ENCODE results near the gene TMEM256. TPM values are rescaled to one million over a fixed set of nuclear protein-coding genes. Genes with fewer than 3 reads are reported as not detected.
"Not testable (repeated sequence)": the region's sequence is repeated elsewhere in the genome, so short reads cannot be mapped to it uniquely, and the experiment has no call there.

TMEM256 gene
- total RNA-seq, 2 donors from 2014 or later = 64.8 to 88.2 TPM

- Mint-ChIP-seq H3K36me3 (ENCODE audit: insufficient read depth in 2 of 2) (peaks cover 2 to 5% of the 10 kb centered on the region in 2 donors), H3K4me3 (peak within 1 kb of the TSS; percentile 22 to 28), H3K27ac (no peak within 1 kb of the TSS), H3K4me1 (ENCODE audit: low read depth) (peaks cover 8% of the 10 kb centered on the region), H3K27me3 (ENCODE audit: low read depth) (peaks cover 49% of the 10 kb centered on the region), H3K9me3 (peaks cover 2 to 3% of the 10 kb centered on the region in 2 donors)
- ATAC-seq (replicated peaks in 1 of 2) = no peak
- DNase-seq = no peak
These were observed 22.8 kb downstream of the TMEM256 start, which contains the start of gene TNK1 for GRCh38 chr17:7380855-7381683. Gene TNK1, plus strand, starts transcription at chr17:7381089. Its CDS starts 1,838 bp downstream, at chr17:7382927.

- peaks cover 49% of the 10 kb centered on the region for H3K27me3 Mint-ChIP-seq (ENCODE audit: low read depth)
- peaks cover 2 to 3% of the 10 kb centered on the region in 2 donors for H3K9me3 Mint-ChIP-seq
- H3K4me1 Mint-ChIP-seq (ENCODE audit: low read depth) = peaks cover 8% of the 10 kb centered on the region
- no peak for DNase-seq
- no peak overlapping the region for H3K27ac Mint-ChIP-seq
- no peak for ATAC-seq (replicated peaks in 1 of 2)
- peak overlapping the region; percentile 11 to 16 for H3K4me3 Mint-ChIP-seq
- H3K36me3 Mint-ChIP-seq (ENCODE audit: insufficient read depth in 2 of 2) = peaks cover 2 to 5% of the 10 kb centered on the region in 2 donors
These were observed 23.6 kb downstream of the TMEM256 start for GRCh38 chr17:7380321-7380720.

- H3K27me3 Mint-ChIP-seq (ENCODE audit: low read depth) = peaks cover 49% of the 10 kb centered on the region
- no peaks in the 10 kb centered on the region for H3K4me1 Mint-ChIP-seq (ENCODE audit: low read depth)
- H3K27ac Mint-ChIP-seq = no peak overlapping the region
- ATAC-seq (replicated peaks in 1 of 2) (no peak), DNase-seq (no peak)
- H3K9me3 Mint-ChIP-seq = peaks cover 2 to 3% of the 10 kb centered on the region in 2 donors
- no peak overlapping the region for H3K4me3 Mint-ChIP-seq
- peaks cover 2 to 5% of the 10 kb centered on the region in 2 donors for H3K36me3 Mint-ChIP-seq (ENCODE audit: insufficient read depth in 2 of 2)
These were observed 24.8 kb downstream of the TMEM256 start for GRCh38 chr17:7379134-7379533.

GRCh38 chr17:7374353-7374752, 29.5 kb downstream of the TMEM256 start:
- Mint-ChIP-seq H3K27ac (no peak overlapping the region), H3K4me3 (no peak overlapping the region), H3K36me3 (ENCODE audit: insufficient read depth in 2 of 2) (peaks cover 2 to 4% of the 10 kb centered on the region in 2 donors), H3K4me1 (ENCODE audit: low read depth) (no peaks in the 10 kb centered on the region), H3K27me3 (ENCODE audit: low read depth) (peaks cover 16% of the 10 kb centered on the region), H3K9me3 (peaks cover 2% of the 10 kb centered on the region in 2 donors)
- ATAC-seq (replicated peaks in 1 of 2) (no peak), DNase-seq (no peak)

GRCh38 chr17:7370853-7371252, 33.0 kb downstream of the TMEM256 start:
- no peak overlapping the region for H3K4me3 Mint-ChIP-seq
- no peak overlapping the region for H3K27ac Mint-ChIP-seq
- ATAC-seq (replicated peaks in 1 of 2) (no peak), DNase-seq (no peak)
- H3K9me3 Mint-ChIP-seq = no peaks in the 10 kb centered on the region
- no peaks in the 10 kb centered on the region for H3K36me3 Mint-ChIP-seq (ENCODE audit: insufficient read depth in 2 of 2)
- no peaks in the 10 kb centered on the region for H3K4me1 Mint-ChIP-seq (ENCODE audit: low read depth)
- H3K27me3 Mint-ChIP-seq (ENCODE audit: low read depth) = no peaks in the 10 kb centered on the region

- Mint-ChIP-seq H3K4me1 (ENCODE audit: low read depth) (no peaks in the 10 kb centered on the region), H3K27me3 (ENCODE audit: low read depth) (no peaks in the 10 kb centered on the region), H3K27ac (no peak overlapping the region), H3K9me3 (no peaks in the 10 kb centered on the region), H3K4me3 (no peak overlapping the region), H3K36me3 (ENCODE audit: insufficient read depth in 2 of 2) (no peaks in the 10 kb centered on the region)
- DNase-seq = no peak
- no peak for ATAC-seq (replicated peaks in 1 of 2)
These were observed 34.1 kb downstream of the TMEM256 start for GRCh38 chr17:7369825-7370224.

GRCh38 chr17:7368599-7368994, 35.3 kb downstream of the TMEM256 start:
- not testable (repeated sequence) for H3K27me3 Mint-ChIP-seq (ENCODE audit: low read depth); H3K36me3 Mint-ChIP-seq (ENCODE audit: insufficient read depth in 2 of 2); H3K4me1 Mint-ChIP-seq (ENCODE audit: low read depth); H3K4me3 Mint-ChIP-seq; H3K27ac Mint-ChIP-seq; DNase-seq; H3K9me3 Mint-ChIP-seq; ATAC-seq (replicated peaks in 1 of 2)

- H3K27ac Mint-ChIP-seq = no peak overlapping the region
- no peaks in the 10 kb centered on the region for H3K4me1 Mint-ChIP-seq (ENCODE audit: low read depth)
- no peaks in the 10 kb centered on the region for H3K36me3 Mint-ChIP-seq (ENCODE audit: insufficient read depth in 2 of 2)
- H3K9me3 Mint-ChIP-seq = no peaks in the 10 kb centered on the region
- DNase-seq (no peak), ATAC-seq (replicated peaks in 1 of 2) (no peak)
- H3K4me3 Mint-ChIP-seq = no peak overlapping the region
- H3K27me3 Mint-ChIP-seq (ENCODE audit: low read depth) = no peaks in the 10 kb centered on the region
These were observed 35.8 kb downstream of the TMEM256 start for GRCh38 chr17:7367918-7368598.

- Mint-ChIP-seq H3K27ac (no peak overlapping the region), H3K9me3 (no peaks in the 10 kb centered on the region), H3K36me3 (ENCODE audit: insufficient read depth in 2 of 2) (no peaks in the 10 kb centered on the region), H3K27me3 (ENCODE audit: low read depth) (no peaks in the 10 kb centered on the region), H3K4me3 (no peak overlapping the region), H3K4me1 (ENCODE audit: low read depth) (no peaks in the 10 kb centered on the region)
- ATAC-seq (replicated peaks in 1 of 2) (no peak), DNase-seq (no peak)
These were observed 36.8 kb downstream of the TMEM256 start for GRCh38 chr17:7367083-7367482.

GRCh38 chr17:7365963-7366362, 37.9 kb downstream of the TMEM256 start:
- H3K36me3 Mint-ChIP-seq (ENCODE audit: insufficient read depth in 2 of 2); DNase-seq; H3K4me1 Mint-ChIP-seq (ENCODE audit: low read depth); H3K4me3 Mint-ChIP-seq; ATAC-seq (replicated peaks in 1 of 2); H3K27ac Mint-ChIP-seq; H3K27me3 Mint-ChIP-seq (ENCODE audit: low read depth); H3K9me3 Mint-ChIP-seq: not testable (repeated sequence)

- Mint-ChIP-seq H3K27me3 (ENCODE audit: low read depth) (peaks cover 5% of the 10 kb centered on the region), H3K4me1 (ENCODE audit: low read depth) (no peaks in the 10 kb centered on the region), H3K9me3 (no peaks in the 10 kb centered on the region), H3K27ac (no peak overlapping the region), H3K4me3 (no peak overlapping the region), H3K36me3 (ENCODE audit: insufficient read depth in 2 of 2) (no peaks in the 10 kb centered on the region)
- no peak for ATAC-seq (replicated peaks in 1 of 2)
- no peak for DNase-seq
These were observed 40.6 kb downstream of the TMEM256 start for GRCh38 chr17:7363311-7363710.

GRCh38 chr17:7361906-7362305, 42.0 kb downstream of the TMEM256 start:
- ATAC-seq (replicated peaks in 1 of 2) (no peak), DNase-seq (no peak)
- Mint-ChIP-seq H3K27ac (no peak overlapping the region), H3K27me3 (ENCODE audit: low read depth) (peaks cover 8% of the 10 kb centered on the region), H3K4me1 (ENCODE audit: low read depth) (no peaks in the 10 kb centered on the region), H3K4me3 (no peak overlapping the region), H3K9me3 (no peaks in the 10 kb centered on the region), H3K36me3 (ENCODE audit: insufficient read depth in 2 of 2) (no peaks in the 10 kb centered on the region)

GRCh38 chr17:7357381-7357780, 46.5 kb downstream of the TMEM256 start:
- Mint-ChIP-seq H3K36me3 (ENCODE audit: insufficient read depth in 2 of 2) (peaks cover 0 to 1% of the 10 kb centered on the region in 2 donors), H3K4me3 (no peak overlapping the region), H3K9me3 (no peaks in the 10 kb centered on the region), H3K27ac (peak overlapping the region; percentile 72), H3K27me3 (ENCODE audit: low read depth) (peaks cover 12% of the 10 kb centered on the region), H3K4me1 (ENCODE audit: low read depth) (peaks cover 28% of the 10 kb centered on the region)
- DNase-seq (no peak), ATAC-seq (replicated peaks in 1 of 2) (no peak)
